CD4-positive, alpha-beta T cell treated with Interleukin-15 for 4 hours (primary cell): ENCODE measurements around the gene PAFAH1B1.
"Not testable (repeated sequence)": the region's sequence is repeated elsewhere in the genome, so short reads cannot be mapped to it uniquely, and the experiment has no call there.

Experiments
- DNase-seq: peaks from one replicate; pipeline ENCODE4 v3.0.0-alpha.2; 2020; ENCODE audit warnings: low spot score

The PAFAH1B1 gene

GRCh38 chr17:2635675-2636074 lies 42.2 kb downstream of the PAFAH1B1 start:
- DNase-seq: no peak

- no peak for DNase-seq
Observed at GRCh38 chr17:2636169-2636930, 42.9 kb downstream of the PAFAH1B1 start.

- no peak for DNase-seq
Observed at GRCh38 chr17:2637422-2637821, 44.0 kb downstream of the PAFAH1B1 start.

- no peak for DNase-seq
Observed at GRCh38 chr17:2644971-2645370, 51.5 kb downstream of the PAFAH1B1 start.

- DNase-seq: no peak
Observed at GRCh38 chr17:2647957-2648356, 54.5 kb downstream of the PAFAH1B1 start.

GRCh38 chr17:2649191-2649590 lies 55.7 kb downstream of the PAFAH1B1 start:
- DNase-seq: no peak

GRCh38 chr17:2652911-2653310 lies 59.5 kb downstream of the PAFAH1B1 start:
- DNase-seq: not testable (repeated sequence)

GRCh38 chr17:2655546-2655945 lies 62.1 kb downstream of the PAFAH1B1 start:
- DNase-seq: no peak

- no peak for DNase-seq
Observed at GRCh38 chr17:2656283-2656682, 62.8 kb downstream of the PAFAH1B1 start.

GRCh38 chr17:2659337-2659736 lies 65.9 kb downstream of the PAFAH1B1 start:
- not testable (repeated sequence) for DNase-seq

GRCh38 chr17:2660410-2660809 lies 67.0 kb downstream of the PAFAH1B1 start:
- not testable (repeated sequence) for DNase-seq

GRCh38 chr17:2672026-2672425 lies 78.6 kb downstream of the PAFAH1B1 start:
- no peak for DNase-seq

GRCh38 chr17:2679247-2679646 lies 85.8 kb downstream of the PAFAH1B1 start:
- not testable (repeated sequence) for DNase-seq

GRCh38 chr17:2680961-2681360 lies 87.5 kb downstream of the PAFAH1B1 start:
- DNase-seq: no peak

- DNase-seq: no peak
Observed at GRCh38 chr17:2681650-2682049, 88.2 kb downstream of the PAFAH1B1 start.

- no peak for DNase-seq
Observed at GRCh38 chr17:2682176-2682938, 88.9 kb downstream of the PAFAH1B1 start.

- DNase-seq: no peak
Observed at GRCh38 chr17:2683912-2684311, 90.5 kb downstream of the PAFAH1B1 start.

- DNase-seq: no peak
Observed at GRCh38 chr17:2684549-2684948, 91.1 kb downstream of the PAFAH1B1 start.

- DNase-seq: no peak
Observed at GRCh38 chr17:2685696-2686095, 92.2 kb downstream of the PAFAH1B1 start.

GRCh38 chr17:2687074-2687418 lies 93.6 kb downstream of the PAFAH1B1 start:
- no peak for DNase-seq

- no peak for DNase-seq
Observed at GRCh38 chr17:2688351-2689342, 95.2 kb downstream of the PAFAH1B1 start.
